HEK293T (cell line): ENCODE data around the gene GALNS.

ENCODE experiments used
- BHLHE40 ChIP-seq: fragments of 450-650 bp; IDR thresholded peaks from 2 replicates; pipeline ENCODE4 v1.6.1; 2016; ENCODE audit warnings: mild to moderate bottlenecking, moderate library complexity, borderline replicate concordance
- CTBP1 ChIP-seq: fragments of 450-650 bp; IDR thresholded peaks from 2 replicates; pipeline ENCODE4 v1.6.1; 2016; ENCODE audit warnings: borderline replicate concordance
- ELF4 ChIP-seq: fragments of 450-650 bp; IDR thresholded peaks from 2 replicates; pipeline ENCODE4 v1.6.1; 2017; ENCODE audit warnings: antibody characterized with exemption
- FOXA1 ChIP-seq: fragments of 450-650 bp; IDR thresholded peaks from 2 replicates; pipeline ENCODE4 v1.6.1; 2016; ENCODE audit warnings: mild to moderate bottlenecking
- FOXK2 ChIP-seq: fragments of 450-650 bp; IDR thresholded peaks from 2 replicates; pipeline ENCODE4 v1.6.1; 2016; ENCODE audit warnings: mild to moderate bottlenecking
- FOXM1 ChIP-seq: fragments of 450-650 bp; IDR thresholded peaks from 2 replicates; pipeline ENCODE4 v1.6.1; 2017; ENCODE audit warnings: mild to moderate bottlenecking, borderline replicate concordance
- HDGF ChIP-seq: fragments of 450-650 bp; IDR thresholded peaks from 2 replicates; pipeline ENCODE4 v1.6.1; 2017; ENCODE audit warnings: antibody characterized with exemption, borderline replicate concordance
- LEF1 ChIP-seq: fragments of 450-650 bp; IDR thresholded peaks from 2 replicates; pipeline ENCODE4 v1.6.1; 2017; ENCODE audit warnings: mild to moderate bottlenecking, borderline replicate concordance
- NFRKB ChIP-seq: fragments of 450-650 bp; IDR thresholded peaks from 2 replicates; pipeline ENCODE4 v1.6.1; 2016; ENCODE audit warnings: mild to moderate bottlenecking, moderate library complexity
- SP1 ChIP-seq: fragments of 450-650 bp; IDR thresholded peaks from 2 replicates; pipeline ENCODE4 v1.6.1; 2017
- SUZ12 ChIP-seq: fragments of 450-650 bp; IDR thresholded peaks from 2 replicates; pipeline ENCODE4 v1.6.1; 2016; ENCODE audit warnings: mild to moderate bottlenecking
- TARDBP ChIP-seq: fragments of 450-650 bp; IDR thresholded peaks from 2 replicates; pipeline ENCODE4 v1.6.1; 2016
- ZNF384 ChIP-seq: fragments of 450-650 bp; IDR thresholded peaks from 2 replicates; pipeline ENCODE4 v1.6.1; 2016
- TF ChIP-seq, protein P1 (sequence below): fragments of 450-650 bp; IDR thresholded peaks from 2 replicates; pipeline ENCODE4 v1.6.1; 2016

DNA sequence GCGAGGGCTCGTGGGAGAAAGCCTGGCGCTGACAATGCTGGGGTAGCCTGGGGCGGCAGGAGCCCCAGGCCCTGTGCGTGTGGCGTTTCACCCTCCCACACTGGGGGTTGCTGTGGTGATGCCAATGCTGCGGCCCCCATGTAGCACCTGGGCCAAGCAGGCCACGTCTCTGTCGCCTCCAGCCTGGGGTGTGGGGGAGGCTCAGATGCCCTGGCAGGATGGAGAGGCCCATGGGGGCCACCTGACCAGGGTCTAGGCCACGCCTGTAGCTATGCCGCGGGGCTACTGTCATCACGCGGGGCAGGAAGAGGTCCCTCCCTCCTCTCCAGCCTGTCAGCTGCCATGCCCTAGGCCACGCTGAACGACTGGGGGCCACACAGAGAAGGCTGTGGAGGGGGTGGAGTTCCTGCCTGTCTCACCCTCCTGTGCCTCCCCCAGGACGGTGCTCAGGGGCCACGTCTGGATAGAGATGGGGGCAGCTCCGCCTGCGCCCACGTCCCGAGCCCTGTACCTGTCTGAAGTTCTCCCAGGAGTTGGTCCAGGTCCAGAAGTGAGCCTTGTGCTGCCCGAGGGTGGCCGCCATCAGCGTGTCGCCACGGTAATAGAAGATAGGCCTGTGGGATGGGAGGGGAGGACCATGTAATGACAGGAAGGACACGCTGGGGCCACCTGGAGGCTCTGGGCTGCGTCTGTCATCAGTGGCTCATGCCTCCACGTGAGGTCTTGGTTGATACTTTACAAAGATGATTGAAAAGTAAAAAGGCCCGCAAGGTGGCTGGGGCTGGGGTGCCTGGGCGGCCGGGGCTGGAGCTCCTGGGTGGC, 32.3 kb downstream of the GALNS start:
- no peak for TF ChIP-seq NFRKB
- TF ChIP-seq, protein P1, sequence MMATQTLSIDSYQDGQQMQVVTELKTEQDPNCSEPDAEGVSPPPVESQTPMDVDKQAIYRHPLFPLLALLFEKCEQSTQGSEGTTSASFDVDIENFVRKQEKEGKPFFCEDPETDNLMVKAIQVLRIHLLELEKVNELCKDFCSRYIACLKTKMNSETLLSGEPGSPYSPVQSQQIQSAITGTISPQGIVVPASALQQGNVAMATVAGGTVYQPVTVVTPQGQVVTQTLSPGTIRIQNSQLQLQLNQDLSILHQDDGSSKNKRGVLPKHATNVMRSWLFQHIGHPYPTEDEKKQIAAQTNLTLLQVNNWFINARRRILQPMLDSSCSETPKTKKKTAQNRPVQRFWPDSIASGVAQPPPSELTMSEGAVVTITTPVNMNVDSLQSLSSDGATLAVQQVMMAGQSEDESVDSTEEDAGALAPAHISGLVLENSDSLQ = no peak
- TF ChIP-seq FOXK2 = no peak
- no peak for TF ChIP-seq CTBP1
- TF ChIP-seq HDGF = no peak
- TF ChIP-seq BHLHE40 = no peak
- TF ChIP-seq TARDBP = no peak
- no peak for TF ChIP-seq SP1
- no peak for TF ChIP-seq ELF4
- TF ChIP-seq SUZ12 = no peak
- no peak for TF ChIP-seq FOXM1
- no peak for TF ChIP-seq LEF1
- TF ChIP-seq ZNF384 = no peak
- TF ChIP-seq FOXA1 = no peak
